Mesenchymal stem cell (in vitro differentiated cells and primary cell): ENCODE measurements around the gene RNF220. TPM values are rescaled to one million over a fixed set of nuclear protein-coding genes. Genes with fewer than 3 reads are reported as not detected.

Experiments used
- DNase-seq: peaks from one replicate; pipeline ENCODE4 v3.0.0-alpha.2; 2013
- H2AFZ ChIP-seq: one replicate; pipeline ENCODE4 v1.6.1; 2013; ENCODE audit warnings: low read depth, mild to moderate bottlenecking, control low read depth, inconsistent platforms, low read length, moderate library complexity
- H2AK5ac ChIP-seq: 2 replicates; pipeline ENCODE4 v1.6.1; 2013; ENCODE audit warnings: low read length, moderate library complexity, mild to moderate bottlenecking, inconsistent platforms; ENCODE audit not compliant: severe bottlenecking
- H2BK120ac ChIP-seq: one replicate; pipeline ENCODE4 v1.6.1; 2013; ENCODE audit warnings: low read depth, mild to moderate bottlenecking, inconsistent platforms, low read length, moderate library complexity
- H2BK12ac ChIP-seq, 2 experiments: one replicate each; pipeline ENCODE4 v1.6.1; 2013; ENCODE audit warnings: inconsistent platforms in 2 of 2, low read length in 2 of 2, mild to moderate bottlenecking in 2 of 2, moderate library complexity in 2 of 2, control low read depth in 1 of 2
- H2BK15ac ChIP-seq: one replicate; pipeline ENCODE4 v1.6.1; 2013; ENCODE audit warnings: mild to moderate bottlenecking, low read depth, inconsistent platforms; ENCODE audit not compliant: poor library complexity, severe bottlenecking
- H2BK5ac ChIP-seq: 2 replicates; pipeline ENCODE4 v1.6.1; 2013; ENCODE audit warnings: low read depth, mild to moderate bottlenecking, low read length, control low read depth, inconsistent platforms; ENCODE audit not compliant: poor library complexity, severe bottlenecking
- H3K14ac ChIP-seq, 2 experiments: one replicate each; pipeline ENCODE4 v1.6.1; 2013; ENCODE audit warnings: inconsistent platforms in 2 of 2, low read length in 2 of 2, control low read depth in 1 of 2, mild to moderate bottlenecking in 1 of 2, moderate library complexity in 1 of 2
- H3K18ac ChIP-seq, 2 experiments: one replicate each; pipeline ENCODE4 v1.6.1; 2013; ENCODE audit warnings: inconsistent platforms in 2 of 2, low read length in 2 of 2, control low read depth in 1 of 2, low read depth in 1 of 2, mild to moderate bottlenecking in 1 of 2
- H3K23ac ChIP-seq, 2 experiments: one replicate each; pipeline ENCODE4 v1.6.1; 2013; ENCODE audit warnings: inconsistent platforms in 2 of 2, low read length in 2 of 2, mild to moderate bottlenecking in 2 of 2, moderate library complexity in 2 of 2, control low read depth in 1 of 2
- H3K27ac ChIP-seq: 2 replicates; pipeline ENCODE4 v1.5.1; 2013; ENCODE audit warnings: mild to moderate bottlenecking, moderate library complexity, low read length, control low read depth, inconsistent platforms; ENCODE audit not compliant: poor library complexity, severe bottlenecking
- H3K27me3 ChIP-seq, 2 experiments: 2 replicates each; pipeline versions ENCODE4 v1.6.1 to v1.7.0; 2013; ENCODE audit warnings: low read length in 2 of 2, mild to moderate bottlenecking in 2 of 2, moderate library complexity in 2 of 2, control low read depth in 1 of 2, inconsistent platforms in 1 of 2; ENCODE audit not compliant: control insufficient read depth in 1 of 2, insufficient read depth in 1 of 2
- H3K36me3 ChIP-seq, 2 experiments: 2 replicates each; pipeline versions ENCODE4 v1.6.1 to v1.7.0; 2013; ENCODE audit warnings: low read length in 2 of 2, control low read depth in 1 of 2, inconsistent platforms in 1 of 2, low read depth in 1 of 2, mild to moderate bottlenecking in 1 of 2; ENCODE audit not compliant: insufficient read depth in 2 of 2, control insufficient read depth in 1 of 2
- H3K4ac ChIP-seq, 2 experiments: one replicate each; pipeline ENCODE4 v1.6.1; 2013; ENCODE audit warnings: inconsistent platforms in 2 of 2, low read length in 2 of 2, mild to moderate bottlenecking in 2 of 2, moderate library complexity in 2 of 2, control low read depth in 1 of 2, low read depth in 1 of 2
- H3K4me1 ChIP-seq: 2 replicates; pipeline ENCODE4 v1.6.1; 2013; ENCODE audit warnings: low read depth, low read length, control low read depth; ENCODE audit not compliant: control insufficient read depth, insufficient read depth
- H3K4me2 ChIP-seq: 2 replicates; pipeline ENCODE4 v1.6.1; 2013; ENCODE audit warnings: low read length, mild to moderate bottlenecking, inconsistent platforms; ENCODE audit not compliant: poor library complexity, severe bottlenecking
- H3K4me3 ChIP-seq, 2 experiments: 2 replicates each; pipeline versions ENCODE4 v1.5.1 to v1.7.0; 2013; ENCODE audit warnings: low read length in 2 of 2, mild to moderate bottlenecking in 2 of 2, control low read depth in 1 of 2, low read depth in 1 of 2; ENCODE audit not compliant: insufficient read depth in 1 of 2
- H3K79me1 ChIP-seq: replicated peaks from 2 replicates; pipeline ENCODE4 v1.6.1; 2013; ENCODE audit warnings: mild to moderate bottlenecking, control low read depth, low read length, inconsistent platforms; ENCODE audit not compliant: poor library complexity, severe bottlenecking
- H3K9ac ChIP-seq: 2 replicates; pipeline ENCODE4 v1.7.0; 2013; ENCODE audit warnings: mild to moderate bottlenecking, low read length, moderate library complexity
- H3K9me3 ChIP-seq: 2 replicates; pipeline ENCODE4 v1.7.0; 2013; ENCODE audit warnings: mild to moderate bottlenecking, low read length; ENCODE audit not compliant: control insufficient read depth
- H4K8ac ChIP-seq: one replicate; pipeline ENCODE4 v1.6.1; 2013; ENCODE audit warnings: inconsistent platforms, mild to moderate bottlenecking, low read length, moderate library complexity
- H4K91ac ChIP-seq: one replicate; pipeline ENCODE4 v1.6.1; 2013; ENCODE audit warnings: mild to moderate bottlenecking, low read length, inconsistent platforms
- WGBS: methylation state at CpG from one replicate; pipeline ENCODE4 v1.1.7; 2013; ENCODE audit warnings: mixed read lengths; 5-methylcytosine and 5-hydroxymethylcytosine counted together
- polyA plus RNA-seq, 2 experiments: library from polyadenylated mRNA; stranded (reverse); fragments of 200-250 nt; gene quantifications; one replicate each; pipeline ENCODE4 v1.2.3, GENCODE V29; 2013

The RNF220 gene
- polyA plus RNA-seq (2013, experiment 1 of 2) = 54.2 TPM
- 50.2 TPM for polyA plus RNA-seq (2013, experiment 2 of 2)

- Histone ChIP-seq H3K36me3 (no peaks in the 10 kb centered on the region), H2AFZ (peak within 1 kb of the TSS; percentile 31), H2BK5ac (no peak within 1 kb of the TSS), H4K91ac (no peak within 1 kb of the TSS), H4K8ac (no peak within 1 kb of the TSS), H3K27me3 (peaks cover 75 to 94% of the 10 kb centered on the region in 2 experiments), H3K9ac (no peak within 1 kb of the TSS), H3K4ac (no peak within 1 kb of the TSS), H3K4me2 (peak within 1 kb of the TSS; percentile 96), H2BK120ac (no peak within 1 kb of the TSS), H3K23ac (peak within 1 kb of the TSS in 1 of 2 experiments; percentile 52), H3K4me1 (peaks cover 33% of the 10 kb centered on the region), H3K9me3 (no peaks in the 10 kb centered on the region), H3K14ac (peak within 1 kb of the TSS in 1 of 2 experiments; percentile 26), H3K27ac (no peak within 1 kb of the TSS), H3K4me3 (peak within 1 kb of the TSS; percentile 55 to 73), H2BK12ac (no peak within 1 kb of the TSS), H2BK15ac (no peak within 1 kb of the TSS), H3K79me1 (no peaks in the 10 kb centered on the region), H2AK5ac (no peak within 1 kb of the TSS), H3K18ac (no peak within 1 kb of the TSS)
- peak; percentile 83 for DNase-seq
- 1% methylated on average over 46 of the region's 55 CpGs for WGBS
Observed at GRCh38 chr1:44405031-44405797, at the start of gene RNF220. Gene RNF220, plus strand, starts transcription at chr1:44405255.

GRCh38 chr1:44355582-44356305 lies 49.3 kb upstream of the RNF220 start:
- peaks cover 2% of the 10 kb centered on the region for H3K4me1 ChIP-seq
- peak overlapping the region; percentile 73 for H2AFZ ChIP-seq
- no peaks in the 10 kb centered on the region for H3K9me3 ChIP-seq
- peak overlapping the region in 1 of 2 experiments; percentile 86 for H3K4me3 ChIP-seq
- DNase-seq = no peak
- H2BK5ac ChIP-seq = no peak overlapping the region
- no peaks in the 10 kb centered on the region for H3K27me3 ChIP-seq
- 82% methylated on average over 11 of the region's 12 CpGs for WGBS
- H2BK12ac ChIP-seq = no peak overlapping the region
- no peaks in the 10 kb centered on the region for H3K36me3 ChIP-seq
- no peak overlapping the region for H3K14ac ChIP-seq
- no peak overlapping the region for H3K27ac ChIP-seq
- no peak overlapping the region for H4K91ac ChIP-seq
- H3K23ac ChIP-seq = no peak overlapping the region
- peak overlapping the region in 1 of 2 experiments; percentile 2 for H3K4ac ChIP-seq
- peaks cover 27% of the 10 kb centered on the region for H3K79me1 ChIP-seq
- H4K8ac ChIP-seq = peak overlapping the region; percentile 89
- no peak overlapping the region for H2BK120ac ChIP-seq
- no peak overlapping the region for H2BK15ac ChIP-seq
- H3K9ac ChIP-seq = peak overlapping the region; percentile 92
- peak overlapping the region in 1 of 2 experiments; percentile 14 for H3K18ac ChIP-seq
- H3K4me2 ChIP-seq = peak overlapping the region; percentile 39
- H2AK5ac ChIP-seq = no peak overlapping the region

GRCh38 chr1:44357710-44358109 lies 47.3 kb upstream of the RNF220 start:
- no peak overlapping the region for H2BK120ac ChIP-seq
- H3K23ac ChIP-seq = no peak overlapping the region
- no peak overlapping the region for H3K9ac ChIP-seq
- H2AK5ac ChIP-seq = no peak overlapping the region
- peaks cover 16% of the 10 kb centered on the region for H3K79me1 ChIP-seq
- WGBS = 92% methylated on average over 4 of the region's 4 CpGs
- no peaks in the 10 kb centered on the region for H3K9me3 ChIP-seq
- no peak overlapping the region for H4K8ac ChIP-seq
- peaks cover 2% of the 10 kb centered on the region for H3K4me1 ChIP-seq
- no peaks in the 10 kb centered on the region for H3K36me3 ChIP-seq
- H3K18ac ChIP-seq = no peak overlapping the region
- no peak overlapping the region for H3K14ac ChIP-seq
- no peak for DNase-seq
- no peak overlapping the region for H2BK5ac ChIP-seq
- H3K4me2 ChIP-seq = no peak overlapping the region
- H3K4me3 ChIP-seq = no peak overlapping the region
- H4K91ac ChIP-seq = no peak overlapping the region
- no peak overlapping the region for H2BK12ac ChIP-seq
- no peak overlapping the region for H3K4ac ChIP-seq
- H3K27ac ChIP-seq = no peak overlapping the region
- no peak overlapping the region for H2AFZ ChIP-seq
- H3K27me3 ChIP-seq = peaks cover 0 to 2% of the 10 kb centered on the region in 2 experiments
- H2BK15ac ChIP-seq = no peak overlapping the region
